Cortex of kidney (tissue), 1 donor: ENCODE results near the gene TMEM106C.

Experiments
- DNase-seq: peaks from one replicate; lab custom pipeline; 2025; lab: John Stamatoyannopoulos, UW

The TMEM106C gene

GRCh38 chr12:47995981-47996401, 32.6 kb downstream of the TMEM106C start:
- DNase-seq: no peak

GRCh38 chr12:47997321-47997720, 33.9 kb downstream of the TMEM106C start:
- DNase-seq: no peak

GRCh38 chr12:47999816-48000215, 36.4 kb downstream of the TMEM106C start:
- no peak for DNase-seq

GRCh38 chr12:48000878-48001504, 37.6 kb downstream of the TMEM106C start:
- no peak for DNase-seq

GRCh38 chr12:48001505-48002413, 38.4 kb downstream of the TMEM106C start:
- no peak for DNase-seq

- DNase-seq: no peak
Observed at GRCh38 chr12:48002414-48002730, 39.0 kb downstream of the TMEM106C start.

GRCh38 chr12:48002773-48003218, 39.4 kb downstream of the TMEM106C start:
- DNase-seq: no peak

- DNase-seq: no peak
Observed at GRCh38 chr12:48003226-48004052, 40.0 kb downstream of the TMEM106C start.

GRCh38 chr12:48004053-48004941, 40.9 kb downstream of the TMEM106C start, which contains the start of gene COL2A1:
COL2A1 (minus strand) TSS chr12:48004476; CDS start chr12:48004321, 155 bp downstream.
- no peak for DNase-seq

- no peak for DNase-seq
Observed at GRCh38 chr12:48005001-48005749, 41.8 kb downstream of the TMEM106C start.

- no peak for DNase-seq
Observed at GRCh38 chr12:48005750-48006021, 42.3 kb downstream of the TMEM106C start.

- DNase-seq: no peak
Observed at GRCh38 chr12:48007206-48007605, 43.8 kb downstream of the TMEM106C start.

GRCh38 chr12:48008349-48008748, 45.0 kb downstream of the TMEM106C start:
- DNase-seq: no peak

GRCh38 chr12:48008950-48009349, 45.6 kb downstream of the TMEM106C start:
- DNase-seq: no peak

- DNase-seq: no peak
Observed at GRCh38 chr12:48009471-48009870, 46.1 kb downstream of the TMEM106C start.

GRCh38 chr12:48010366-48010970, 47.1 kb downstream of the TMEM106C start:
- no peak for DNase-seq

- no peak for DNase-seq
Observed at GRCh38 chr12:48012070-48012469, 48.7 kb downstream of the TMEM106C start.

- DNase-seq: no peak
Observed at GRCh38 chr12:48013287-48013686, 49.9 kb downstream of the TMEM106C start.

GRCh38 chr12:48015129-48015528, 51.7 kb downstream of the TMEM106C start:
- no peak for DNase-seq

GRCh38 chr12:48015954-48016353, 52.6 kb downstream of the TMEM106C start:
- DNase-seq: no peak
